COLO668 (cell line): ENCODE measurements around the gene SPRR2D.
"Not testable (repeated sequence)": the region's sequence is repeated elsewhere in the genome, so short reads cannot be mapped to it uniquely, and the experiment has no call there.

Experiments used
- DNase-seq: peaks from one replicate; lab custom pipeline; 2025; ENCODE audit not compliant: unreplicated experiment; lab: John Stamatoyannopoulos, UW

The SPRR2D gene

GRCh38 chr1:153040950-153041631 lies at the start of gene SPRR2D:
TSS of gene SPRR2D (minus strand) at chr1:153041120. CDS start at chr1:153040346, 774 bp downstream.
- DNase-seq: no peak

GRCh38 chr1:153087652-153088051 lies 46.7 kb upstream of the SPRR2D start:
- DNase-seq: no peak

GRCh38 chr1:153081736-153082135 lies 40.8 kb upstream of the SPRR2D start:
- DNase-seq: no peak

GRCh38 chr1:153072806-153073726 lies 32.1 kb upstream of the SPRR2D start:
- DNase-seq: no peak

- no peak for DNase-seq
Observed at GRCh38 chr1:153071511-153071910, 30.6 kb upstream of the SPRR2D start, which contains the start of gene SPRR2B. TSS of gene SPRR2B (minus strand) at chr1:153071611. CDS start at chr1:153070839, 772 bp downstream.

- DNase-seq: no peak
Observed at GRCh38 chr1:153070243-153070642, 29.3 kb upstream of the SPRR2D start.

- no peak for DNase-seq
Observed at GRCh38 chr1:153058826-153059784, 18.2 kb upstream of the SPRR2D start.

- DNase-seq: no peak
Observed at GRCh38 chr1:153058154-153058553, 17.2 kb upstream of the SPRR2D start.

- no peak for DNase-seq
Observed at GRCh38 chr1:153057375-153057774, 16.5 kb upstream of the SPRR2D start, which contains the start of gene SPRR2A. TSS of gene SPRR2A (minus strand) at chr1:153057512. CDS start at chr1:153056735, 777 bp downstream.

- not testable (repeated sequence) for DNase-seq
Observed at GRCh38 chr1:153056111-153056510, 15.2 kb upstream of the SPRR2D start.

GRCh38 chr1:153049211-153049610 lies 8.3 kb upstream of the SPRR2D start:
- DNase-seq: no peak

- DNase-seq: no peak
Observed at GRCh38 chr1:153035211-153035610, 5.7 kb downstream of the SPRR2D start.

- no peak for DNase-seq
Observed at GRCh38 chr1:153032677-153033308, 8.1 kb downstream of the SPRR2D start.

GRCh38 chr1:153032073-153032472 lies 8.8 kb downstream of the SPRR2D start:
- no peak for DNase-seq

- DNase-seq: no peak
Observed at GRCh38 chr1:153030895-153031294, 10.0 kb downstream of the SPRR2D start, which contains the start of gene SPRR1B. TSS of gene SPRR1B (plus strand) at chr1:153031203. CDS start at chr1:153032346, 1,143 bp downstream.

- no peak for DNase-seq
Observed at GRCh38 chr1:153028766-153029165, 12.2 kb downstream of the SPRR2D start.

GRCh38 chr1:153025797-153026196 lies 15.1 kb downstream of the SPRR2D start:
- no peak for DNase-seq

- no peak for DNase-seq
Observed at GRCh38 chr1:153024413-153024812, 16.5 kb downstream of the SPRR2D start.

- no peak for DNase-seq
Observed at GRCh38 chr1:153023109-153023508, 17.8 kb downstream of the SPRR2D start.

GRCh38 chr1:153022340-153022739 lies 18.6 kb downstream of the SPRR2D start:
- not testable (repeated sequence) for DNase-seq
